Smooth muscle cell of trachea (primary cell): Measurements from ENCODE around the gene COPS8. TPM values are rescaled to one million over a fixed set of nuclear protein-coding genes. Genes with fewer than 3 reads are reported as not detected.

Experiments
- total RNA-seq: library from RNA; depleted of rRNA; stranded (reverse); fragments of >200 nt; gene quantifications from 2 replicates; pipeline ENCODE4 v1.2.1, GENCODE V29; 2014

Gene COPS8
- 102 and 128 TPM in 2 replicates for total RNA-seq

GRCh38 chr2:237085248-237086221 is at the start of gene COPS8:
Gene COPS8 (plus strand): TSS chr2:237085889. CDS start chr2:237085965, 76 bp downstream.

